Esophagus squamous epithelium (tissue), 5 donors: Measurements from ENCODE around the gene GRIK4. TPM values are rescaled to one million over a fixed set of nuclear protein-coding genes. Genes with fewer than 3 reads are reported as not detected.

Source experiments
- DNase-seq: peaks from one replicate; lab custom pipeline; 2025; lab: John Stamatoyannopoulos, UW
- H3K27ac ChIP-seq, 4 donors: fragments of 200-600 bp; sonication (generic); one replicate each; pipeline ENCODE4 v1.5.1; 2016 to 2019; ENCODE audit warnings: mild to moderate bottlenecking in 1 of 4
- H3K27me3 ChIP-seq, 4 donors: fragments of 200-600 bp; sonication (generic); 1 replicate in 3 of 4; 2 replicates in 1 of 4; pipeline versions ENCODE4 v1.5.1 to v1.6.0; 2017 to 2021; ENCODE audit warnings: antibody characterized with exemption in 1 of 4
- H3K36me3 ChIP-seq, 3 donors: fragments of 200-600 bp; sonication (generic); one replicate each; pipeline ENCODE4 v1.5.1; 2016 to 2019
- H3K4me1 ChIP-seq, 3 donors: fragments of 200-600 bp; sonication (generic); one replicate each; pipeline ENCODE4 v1.5.1; 2017 to 2019
- H3K4me3 ChIP-seq, 4 donors: fragments of 200-600 bp; sonication (generic); 1 replicate in 3 of 4; 2 replicates in 1 of 4; pipeline ENCODE4 v1.5.1; 2016 to 2019; ENCODE audit warnings: mild to moderate bottlenecking in 2 of 4, moderate library complexity in 1 of 4
- H3K9me3 ChIP-seq, 3 donors: fragments of 200-600 bp; sonication (generic); one replicate each; pipeline ENCODE4 v1.5.1; 2016 to 2019
- CTCF ChIP-seq, 6 experiments: fragments of 450-650 bp in 4 of 6; fragments of 200-600 bp in 2 of 6; sonication (generic) in 2 of 6; IDR thresholded peaks; one replicate each; pipeline ENCODE4 v1.5.1; 2016 to 2019; ENCODE audit warnings: antibody characterized with exemption in 6 of 6, mild to moderate bottlenecking in 4 of 6, moderate library complexity in 4 of 6
- POLR2A ChIP-seq, 4 donors: fragments of 450-650 bp; IDR thresholded peaks; one replicate each; pipeline ENCODE4 v1.6.1; 2017; ENCODE audit warnings: antibody characterized with exemption in 4 of 4, mild to moderate bottlenecking in 4 of 4, moderate library complexity in 3 of 4
- WGBS, 2 donors: methylation state at CpG; one replicate each; pipeline ENCODE4 v1.1.5; 2018; 5-methylcytosine and 5-hydroxymethylcytosine counted together
- intact Hi-C: fragments of 100-400 bp; cut with DNase I; formaldehyde crosslinking; loops from one replicate; pipeline ENCODE4 v1.15.0; 2022
- total RNA-seq, 4 donors: library from RNA; depleted of rRNA; stranded (reverse); fragments of >200 nt; gene quantifications; one replicate each; pipeline ENCODE4 v1.1.0, GENCODE V29; 2016
- donor health status: DM: yes; HTN: yes; CAD: no.

Gene GRIK4
- total RNA-seq, 4 donors from 2014 or later = 0.15 to 0.19 TPM; not detected in 2

GRCh38 chr11:120817158-120817557 lies 305.6 kb downstream of the GRIK4 start:
- H3K4me1 ChIP-seq = peaks cover 0 to 5% (median 0%) of the 10 kb centered on the region in 3 donors
- intact Hi-C loops = no loop called here
- no peak overlapping the region for H3K4me3 ChIP-seq
- H3K36me3 ChIP-seq = no peaks in the 10 kb centered on the region
- H3K9me3 ChIP-seq = no peaks in the 10 kb centered on the region
- H3K27ac ChIP-seq = no peak overlapping the region
- no peak for TF ChIP-seq CTCF (IDR thresholded peaks at IDR 0.05)
- TF ChIP-seq POLR2A (IDR thresholded peaks at IDR 0.05) = no peak
- DNase-seq = no peak
- WGBS, 2 donors = 52 to 75% methylated on average over 2 of the region's 2 CpGs
- peaks cover 0 to 25% (median 0%) of the 10 kb centered on the region in 4 donors for H3K27me3 ChIP-seq

- Histone ChIP-seq H3K4me1 (peaks cover 0 to 5% (median 0%) of the 10 kb centered on the region in 3 donors), H3K4me3 (no peak overlapping the region), H3K36me3 (no peaks in the 10 kb centered on the region), H3K27me3 (peaks cover 0 to 25% (median 0%) of the 10 kb centered on the region in 4 donors), H3K9me3 (no peaks in the 10 kb centered on the region), H3K27ac (no peak overlapping the region)
- 67 to 88% methylated on average over 6 to 8 of the region's 8 CpGs for WGBS, 2 donors
- no peak for DNase-seq
- intact Hi-C loops = no loop called here
- no peak for TF ChIP-seq CTCF (IDR thresholded peaks at IDR 0.05)
- no peak for TF ChIP-seq POLR2A (IDR thresholded peaks at IDR 0.05)
These were observed 306.5 kb downstream of the GRIK4 start for GRCh38 chr11:120818097-120818496.

- peaks cover 0 to 30% (median 0%) of the 10 kb centered on the region in 4 donors for H3K27me3 ChIP-seq
These were observed 307.5 kb downstream of the GRIK4 start for GRCh38 chr11:120819003-120819402.

GRCh38 chr11:120819437-120820365 lies 308.2 kb downstream of the GRIK4 start:
- Histone ChIP-seq H3K4me1 (peaks cover 0 to 5% (median 0%) of the 10 kb centered on the region in 3 donors), H3K27me3 (peaks cover 0 to 30% (median 0%) of the 10 kb centered on the region in 4 donors), H3K36me3 (no peaks in the 10 kb centered on the region), H3K27ac (no peak overlapping the region), H3K9me3 (no peaks in the 10 kb centered on the region), H3K4me3 (no peak overlapping the region)
- WGBS, 2 donors = 79 to 83% methylated on average over 10 to 11 of the region's 12 CpGs
- intact Hi-C loops = no loop called here
- no peak for DNase-seq
- TF ChIP-seq CTCF (IDR thresholded peaks at IDR 0.05) (no peak), POLR2A (IDR thresholded peaks at IDR 0.05) (no peak)

More at GRCh38 chr11:120819003-120819402, 307.5 kb downstream of the GRIK4 start:
- no peak for DNase-seq
- Histone ChIP-seq H3K27ac (no peak overlapping the region), H3K36me3 (no peaks in the 10 kb centered on the region), H3K4me1 (peaks cover 0 to 5% (median 0%) of the 10 kb centered on the region in 3 donors), H3K9me3 (no peaks in the 10 kb centered on the region), H3K4me3 (no peak overlapping the region)
- 25 to 29% methylated on average over 6 to 7 of the region's 7 CpGs for WGBS, 2 donors
- TF ChIP-seq CTCF (IDR thresholded peaks at IDR 0.05) (no peak), POLR2A (IDR thresholded peaks at IDR 0.05) (no peak)
- intact Hi-C loops = no loop called here

- Histone ChIP-seq H3K27ac (no peak overlapping the region), H3K9me3 (no peaks in the 10 kb centered on the region), H3K4me1 (no peaks in the 10 kb centered on the region), H3K4me3 (no peak overlapping the region), H3K36me3 (no peaks in the 10 kb centered on the region), H3K27me3 (peaks cover 0 to 28% (median 0%) of the 10 kb centered on the region in 4 donors)
- WGBS, 2 donors = 88 to 94% methylated on average over 5 of the region's 5 CpGs
- TF ChIP-seq POLR2A (IDR thresholded peaks at IDR 0.05) (no peak), CTCF (IDR thresholded peaks at IDR 0.05) (no peak)
- no peak for DNase-seq
- intact Hi-C loops = no loop called here
These were observed 311.6 kb downstream of the GRIK4 start for GRCh38 chr11:120823159-120823558.
